Activated T-helper 1 cell treated with anti-CD3 and anti-CD28 coated beads, Interleukin-2, amount 50 U/mL, for 16 hours (primary cell): Measurements from ENCODE around the gene CHKB.
"Not testable (repeated sequence)": the region's sequence is repeated elsewhere in the genome, so short reads cannot be mapped to it uniquely, and the experiment has no call there.

Experiments
- DNase-seq, 2 donors: peaks; one replicate each; pipeline ENCODE4 v3.0.0-alpha.2; 2020; ENCODE audit warnings: low read depth in 1 of 2, low spot score in 1 of 2

Gene CHKB

GRCh38 chr22:50612528-50613221, 30.0 kb upstream of the CHKB start:
- no peak for DNase-seq

DNA sequence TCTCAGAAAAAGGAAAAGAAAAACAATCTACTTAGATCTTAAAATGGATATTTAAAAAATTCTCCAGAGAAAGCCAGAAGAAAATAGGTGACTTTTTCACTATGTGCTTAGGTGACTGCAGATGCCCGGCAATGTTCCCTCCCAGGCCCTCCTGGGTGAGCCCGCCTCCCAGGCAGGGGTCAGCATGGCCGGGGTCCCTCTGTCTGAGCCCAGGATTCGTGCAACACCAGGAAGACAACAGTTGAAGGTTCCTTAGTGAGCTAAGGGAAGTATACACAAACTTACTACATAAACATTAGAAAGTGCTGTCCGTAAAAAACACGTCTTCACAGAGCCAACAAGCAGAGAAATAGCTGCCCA, 29.5 kb upstream of the CHKB start:
- no peak for DNase-seq

- DNase-seq = no peak
Measured at GRCh38 chr22:50611341-50612060, 28.9 kb upstream of the CHKB start.

- DNase-seq = no peak
Measured at GRCh38 chr22:50610581-50610980, 27.9 kb upstream of the CHKB start.

GRCh38 chr22:50610041-50610451, 27.4 kb upstream of the CHKB start:
- DNase-seq = no peak

DNA sequence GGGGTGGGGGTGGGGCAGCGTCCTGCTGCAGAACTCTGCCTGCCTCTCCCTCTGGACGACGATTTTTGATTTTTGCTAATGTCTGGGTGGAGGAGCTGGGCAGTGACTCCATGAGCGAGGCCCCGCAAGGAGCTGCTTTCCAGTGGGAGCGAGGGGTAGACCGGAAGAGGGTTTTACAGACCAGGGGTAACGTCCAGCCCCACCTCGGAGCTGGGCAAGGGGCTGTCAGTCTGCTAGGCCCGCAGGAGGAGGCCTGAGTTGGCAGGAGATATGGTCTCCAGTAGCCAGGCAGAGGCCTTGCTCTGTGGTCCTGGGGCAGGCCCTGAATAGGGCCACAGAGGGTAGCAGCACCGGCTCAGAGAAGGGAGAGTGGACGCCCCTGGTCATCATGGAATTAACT, 26.9 kb upstream of the CHKB start:
- no peak for DNase-seq

GRCh38 chr22:50608996-50609395, 26.3 kb upstream of the CHKB start:
- DNase-seq = no peak

- not testable (repeated sequence) for DNase-seq
Measured at GRCh38 chr22:50608058-50608840, 25.6 kb upstream of the CHKB start.

DNA sequence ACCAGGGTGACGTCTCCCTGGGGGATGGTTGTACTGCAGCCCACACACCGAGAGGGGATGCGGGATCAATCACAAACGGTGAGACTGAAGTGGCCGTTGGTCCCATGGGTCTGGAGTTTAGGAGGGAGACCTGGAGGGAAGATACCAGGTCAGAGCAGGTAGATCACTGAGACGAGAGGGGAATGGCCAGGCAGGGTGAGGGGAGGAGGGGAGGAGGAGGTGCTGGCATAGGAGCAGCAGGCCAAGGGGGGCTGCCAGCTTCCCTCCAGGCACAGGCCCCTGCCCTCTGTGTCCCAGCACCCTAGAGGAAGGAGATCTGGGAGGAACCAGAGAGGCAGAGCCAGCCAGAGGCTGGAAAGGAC, 25.0 kb upstream of the CHKB start:
- DNase-seq = no peak

DNA sequence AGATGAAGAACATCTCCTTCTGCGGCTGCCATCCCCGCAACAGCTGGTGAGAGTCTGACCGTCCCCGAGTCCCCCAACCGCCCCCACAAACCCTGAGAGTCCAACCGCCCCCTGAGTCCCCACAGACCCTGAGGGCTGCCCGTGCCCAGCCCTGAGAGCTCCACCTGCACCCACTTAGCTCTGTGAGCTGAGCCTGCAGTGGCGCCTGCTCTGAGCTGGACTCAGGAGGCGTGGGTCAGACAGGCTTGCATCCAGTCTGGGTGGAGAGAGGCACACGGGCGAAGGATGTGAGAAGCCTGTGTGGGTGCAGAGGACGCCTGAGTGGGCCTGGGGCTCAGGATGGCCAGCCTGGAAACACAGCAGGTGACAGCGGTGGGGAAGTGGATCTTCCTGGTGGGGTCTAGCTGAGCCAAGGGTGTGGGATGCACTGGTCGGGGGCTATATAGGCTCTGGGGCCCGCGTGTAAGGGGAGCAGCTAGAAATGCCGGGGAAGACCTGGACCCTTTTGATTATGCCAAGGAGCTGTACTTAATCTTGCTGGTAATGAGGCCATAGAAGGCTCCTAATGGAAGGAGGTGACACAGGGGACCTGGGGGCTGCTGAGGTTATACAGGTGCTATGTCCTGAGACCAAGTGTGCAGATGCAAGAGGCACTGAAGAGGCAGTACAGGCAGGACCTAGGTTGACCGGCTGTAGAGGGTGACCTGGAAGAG, 24.5 kb upstream of the CHKB start:
- DNase-seq = no peak

- no peak for DNase-seq
Measured at GRCh38 chr22:50606165-50606945, 23.7 kb upstream of the CHKB start.

DNA sequence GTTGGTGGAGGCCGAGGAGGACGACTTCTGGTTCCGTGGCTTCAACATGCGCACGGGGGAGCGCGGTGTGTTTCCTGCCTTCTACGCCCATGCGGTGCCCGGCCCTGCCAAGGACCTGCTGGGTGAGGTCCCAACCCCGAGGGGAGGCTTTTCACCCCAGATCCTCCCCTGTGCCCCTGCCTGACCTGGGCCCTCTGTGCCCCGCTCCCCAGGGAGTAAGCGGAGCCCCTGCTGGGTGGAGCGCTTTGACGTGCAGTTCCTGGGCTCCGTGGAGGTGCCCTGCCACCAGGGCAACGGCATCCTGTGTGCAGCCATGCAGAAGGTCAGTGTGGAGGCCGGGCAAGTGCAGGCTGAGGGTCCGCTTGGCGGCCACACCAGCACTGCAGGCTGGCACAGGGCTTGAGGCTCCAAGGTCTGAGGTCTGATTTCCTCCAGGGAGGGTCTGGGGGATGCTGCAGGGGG, 23.0 kb upstream of the CHKB start:
- no peak for DNase-seq

DNA sequence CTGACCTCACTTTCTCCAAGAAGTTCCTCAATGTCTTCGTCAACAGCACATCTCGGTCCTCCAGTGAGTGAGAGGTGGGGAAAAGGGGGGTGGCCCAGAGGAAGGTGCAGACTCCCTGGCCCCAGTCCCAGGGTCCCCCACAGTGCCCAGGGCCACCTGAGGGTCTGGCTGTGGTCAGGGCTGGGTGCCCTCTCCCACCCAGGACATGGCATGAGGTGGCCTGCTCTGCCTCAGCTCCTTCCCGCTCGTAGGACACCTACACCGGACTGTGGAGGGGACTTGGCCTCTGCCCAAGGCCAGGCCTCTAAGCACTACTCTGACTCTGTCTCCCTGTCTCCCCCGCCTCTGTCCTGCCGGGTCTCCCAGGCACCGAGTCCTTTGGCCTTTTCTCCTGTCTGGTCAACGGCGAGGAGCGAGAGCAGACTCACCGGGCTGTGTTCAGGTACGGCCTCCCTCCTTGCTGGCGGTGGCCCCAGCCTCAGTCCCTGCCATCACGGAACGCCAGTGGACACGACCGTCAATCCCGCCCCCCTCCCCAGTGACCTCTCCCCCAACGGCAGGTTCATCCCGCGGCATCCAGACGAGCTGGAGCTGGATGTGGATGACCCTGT, 22.5 kb upstream of the CHKB start:
- no peak for DNase-seq

- no peak for DNase-seq
Measured at GRCh38 chr22:50604256-50605001, 21.8 kb upstream of the CHKB start.

GRCh38 chr22:50603511-50604255, 21.0 kb upstream of the CHKB start:
- DNase-seq = no peak

- no peak for DNase-seq
Measured at GRCh38 chr22:50602338-50602700, 19.7 kb upstream of the CHKB start.

GRCh38 chr22:50601669-50602337, 19.2 kb upstream of the CHKB start:
- no peak for DNase-seq

- DNase-seq = no peak
Measured at GRCh38 chr22:50600967-50601668, 18.5 kb upstream of the CHKB start.
